GM12878 (cell line): ENCODE results near the gene PRPSAP1. TPM values are rescaled to one million over a fixed set of nuclear protein-coding genes. Genes with fewer than 3 reads are reported as not detected.
A peak's percentile ranks its signal among the peaks of the same experiment; 100 is the strongest.

Experiments
- ATAC-seq: fragments of 200-7000 bp; cut with Tn5 transposase; 3 replicates; pipeline ENCODE4 v1.9.1; 2020; ENCODE audit warnings: mild to moderate bottlenecking, moderate library complexity
- BruUV-seq: library from RNA; stranded (reverse); fragments of 400-500 nt; replicated peaks from 2 replicates; lab custom pipeline; 2021; lab: Mats Ljungman, UMichigan
- CTCF ChIA-PET: fragments of 300-600 bp; sonication (Branson Sonifier 250); formaldehyde crosslinking; extraction: SDS; loops from one replicate; lab custom pipeline; 2021; ENCODE audit warnings: inconsistent platforms; lab: Yijun Ruan, JAX
- POLR2A ChIA-PET: fragments of 350-600 bp; formaldehyde crosslinking; extraction: SDS; loops from one replicate; lab custom pipeline; 2021; ENCODE audit warnings: inconsistent platforms; lab: Charles Lee
- RAD21 ChIA-PET: fragments of 300-600 bp; sonication (Branson Sonifier 250); formaldehyde crosslinking; loops from one replicate; lab custom pipeline; 2023; ENCODE audit warnings: antibody characterized with exemption; ENCODE audit not compliant: unreplicated experiment; lab: Charles Lee
- SMC1A ChIA-PET: fragments of 300-600 bp; sonication (Branson Sonifier 250); formaldehyde crosslinking; loops from one replicate; lab custom pipeline; 2023; ENCODE audit not compliant: unreplicated experiment, uncharacterized antibody; lab: Charles Lee
- DNase-seq: peaks from one replicate; pipeline ENCODE4 v3.0.0-alpha.2; 2011; ENCODE audit warnings: low read depth, low spot score
- FAIRE-seq: peaks from 3 replicates; lab custom pipeline; 2011; peaks lifted over from hg19 to GRCh38; lab: Jason Lieb, UNC
- H2AFZ ChIP-seq: 2 replicates; pipeline ENCODE4 v1.6.0; 2011; ENCODE audit warnings: low read depth, low read length, control low read depth; ENCODE audit not compliant: control insufficient read depth
- H3K27ac ChIP-seq: 2 replicates; pipeline ENCODE4 v1.5.1; 2011; ENCODE audit warnings: control low read depth; ENCODE audit not compliant: control insufficient read depth, insufficient read depth
- H3K27me3 ChIP-seq, 2 experiments: replicated peaks in 1 of 2; 2 replicates each; pipeline versions ENCODE4 v1.6.0 to v1.6.1; 2011; ENCODE audit warnings: low read length in 1 of 2; ENCODE audit not compliant: control insufficient read depth in 2 of 2, insufficient read depth in 2 of 2
- H3K36me3 ChIP-seq, 2 experiments: 2 replicates each; pipeline ENCODE4 v1.5.1; 2011; ENCODE audit warnings: low read length in 1 of 2; ENCODE audit not compliant: control insufficient read depth in 2 of 2, insufficient read depth in 2 of 2
- H3K4me1 ChIP-seq: 2 replicates; pipeline ENCODE4 v1.6.1; 2011; ENCODE audit warnings: mild to moderate bottlenecking, low read length, moderate library complexity, mixed read lengths; ENCODE audit not compliant: control insufficient read depth, insufficient read depth
- H3K4me2 ChIP-seq: 2 replicates; pipeline ENCODE4 v1.6.0; 2011; ENCODE audit warnings: control low read depth; ENCODE audit not compliant: control insufficient read depth, insufficient read depth
- H3K4me3 ChIP-seq: fragments of 200-600 bp; sonication (generic); 2 replicates; pipeline ENCODE4 v1.5.1; 2016
- H3K79me2 ChIP-seq: 2 replicates; pipeline ENCODE4 v1.6.0; 2011; ENCODE audit warnings: low read length; ENCODE audit not compliant: control insufficient read depth, insufficient read depth
- H3K9ac ChIP-seq: 2 replicates; pipeline ENCODE4 v1.8.0; 2011; ENCODE audit warnings: low read length, control low read depth, mixed read lengths; ENCODE audit not compliant: control insufficient read depth, insufficient read depth
- H3K9me3 ChIP-seq: replicated peaks from 3 replicates; pipeline ENCODE4 v1.5.1; 2011; ENCODE audit warnings: mild to moderate bottlenecking, low read length; ENCODE audit not compliant: control insufficient read depth, insufficient read depth
- H4K20me1 ChIP-seq: 2 replicates; pipeline ENCODE4 v1.6.0; 2011; ENCODE audit not compliant: control insufficient read depth, insufficient read depth
- BCL11A ChIP-seq: IDR thresholded peaks from 2 replicates; pipeline ENCODE4 v1.6.1; 2011; ENCODE audit warnings: low read depth, low read length
- SUZ12 ChIP-seq: fragments of 200-600 bp; sonication (generic); IDR thresholded peaks from one replicate; pipeline ENCODE4 v1.6.1; 2018; ENCODE audit warnings: antibody characterized with exemption, mild to moderate bottlenecking; ENCODE audit not compliant: unreplicated experiment
- WGBS: methylation state at CpG from one replicate; pipeline ENCODE4 v1.1.6; 2016; ENCODE audit warnings: low lambda C conversion rate; ENCODE audit not compliant: insufficient replicate concordance, insufficient coverage; ENCODE audit errors: missing lambda C conversion rate; 5-methylcytosine and 5-hydroxymethylcytosine counted together
- in situ Hi-C: fragments of 300-500 bp; cut with MboI; formaldehyde crosslinking; loops from 9 replicates; pipeline ENCODE4 v1.14.3; 2018; ENCODE audit warnings: mixed read lengths
- intact Hi-C: fragments of 100-400 bp; cut with micrococcal nuclease; formaldehyde crosslinking; loops from one replicate; pipeline ENCODE4 v1.14.2; 2022; ENCODE audit not compliant: unreplicated experiment
- polyA plus RNA-seq, 11 experiments: library from polyadenylated mRNA; depleted of rRNA in 4 of 11; unstranded in 6 of 11; stranded (reverse) in 5 of 11; fragments of >200 nt; fragmentation: Nextera tagmentation in 4 of 11; fragmentation: Illumina TruSeq in 1 of 11; extraction: Ambion mirVana in 4 of 11; extraction: Trizol in 1 of 11; gene quantifications; 1 replicate in 1 of 11; 2 replicates in 10 of 11; pipeline versions ENCODE4 v1.2.1 to v1.2.3, GENCODE V29; 2011 to 2016; ENCODE audit warnings: inconsistent platforms in 2 of 11, missing spikeins in 2 of 11, low read depth in 1 of 11
- total RNA-seq, 4 experiments: library from RNA; depleted of rRNA in 3 of 4; stranded (reverse); fragments of >200 nt in 3 of 4; fragmentation: Illumina TruSeq in 1 of 4; extraction: Trizol in 1 of 4; gene quantifications; 2 replicates each; pipeline versions ENCODE4 v1.2.1 to v1.2.3, GENCODE V29; 2013 to 2021

PRPSAP1 gene
- total and polyA plus RNA-seq, 10 of the 15 experiments (the other 5 are each of a cell fraction or from before 2014, with no cell fraction given): 15.8 to 84.2 (median 44.2) TPM

GRCh38 chr17:76384987-76385891 is 31.5 kb upstream of the PRPSAP1 start:
- intact Hi-C loops: loop anchor here (2.0 to 10.0 kb wide), 2 partner anchors 32 to 260 kb away; partner anchors contain the start of gene PRPSAP1
- no peak overlapping the region for H3K27ac ChIP-seq
- H3K36me3 ChIP-seq: peaks cover 0 to under 1% of the 10 kb centered on the region in 2 experiments; a peak in 1 of 4 replicates
- CTCF ChIA-PET: interaction anchor here (0.7 to 4.2 kb wide), 30 partner anchors 9 to 371 kb away, joined by 3 to 46 read pairs (median 4); partner anchors contain the start of gene PRPSAP1
- 10% methylated on average over 66 of the region's 74 CpGs for WGBS
- no peak overlapping the region; the same call in 1 of the 2 replicates for H3K9ac ChIP-seq
- H3K4me2 ChIP-seq: peak overlapping the region; percentile 99
- peaks cover 24% of the 10 kb centered on the region for H3K4me1 ChIP-seq
- no peak for DNase-seq
- no TSS peak for BruUV-seq
- in situ Hi-C loops: no loop called here
- RAD21 ChIA-PET: interaction anchor here (0.6 to 2.5 kb wide), 6 partner anchors 12 to 128 kb away, joined by 3 to 9 read pairs (median 4); partner anchors contain the start of gene PRPSAP1
- SMC1A ChIA-PET: interaction anchor here (0.7 to 2.2 kb wide), 6 partner anchors 13 to 86 kb away, joined by 3 to 10 read pairs (median 4); partner anchors contain the start of gene PRPSAP1
- H4K20me1 ChIP-seq: no peaks in the 10 kb centered on the region
- peak overlapping the region; percentile 84 for H2AFZ ChIP-seq
- peak; percentile 9; the same call in 2 of the 3 replicates for ATAC-seq
- peak; percentile 31 for FAIRE-seq
- H3K27me3 ChIP-seq: peaks cover 2 to 6% of the 10 kb centered on the region in 2 experiments; a peak in 2 of 4 replicates
- no peaks in the 10 kb centered on the region for H3K9me3 ChIP-seq
- peak overlapping the region; percentile 75; the same call in 1 of the 2 replicates for H3K4me3 ChIP-seq
- no peaks in the 10 kb centered on the region for H3K79me2 ChIP-seq
- POLR2A ChIA-PET: interaction anchor here (0.6 to 2.2 kb wide), 3 partner anchors 32 to 723 kb away, joined by 4 to 9 read pairs (median 7); partner anchors contain the start of gene PRPSAP1
- peak; percentile 51 for TF ChIP-seq SUZ12
- no peak for TF ChIP-seq BCL11A
